Glutamatergic neuron (in vitro differentiated cells): ENCODE measurements around the gene KRTAP10-8. TPM values are rescaled to one million over a fixed set of nuclear protein-coding genes. Genes with fewer than 3 reads are reported as not detected.

Experiments used
- DNase-seq: peaks from one replicate; pipeline ENCODE4 v3.0.0; 2022
- H3K27ac Mint-ChIP-seq: one replicate; pipeline ENCODE4 v1.8.0; 2020; ENCODE audit warnings: mild to moderate bottlenecking, mixed read lengths, inconsistent platforms; ENCODE audit not compliant: unreplicated experiment
- H3K27me3 Mint-ChIP-seq: one replicate; pipeline ENCODE4 v1.8.0; 2020; ENCODE audit warnings: mild to moderate bottlenecking, moderate library complexity, mixed read lengths, inconsistent platforms; ENCODE audit not compliant: unreplicated experiment
- H3K36me3 Mint-ChIP-seq: one replicate; pipeline ENCODE4 v1.8.0; 2020; ENCODE audit warnings: mild to moderate bottlenecking, mixed read lengths, inconsistent platforms; ENCODE audit not compliant: unreplicated experiment
- H3K4me1 Mint-ChIP-seq: one replicate; pipeline ENCODE4 v1.8.0; 2020; ENCODE audit warnings: mild to moderate bottlenecking, low read depth, mixed read lengths, inconsistent platforms; ENCODE audit not compliant: unreplicated experiment
- H3K4me3 Mint-ChIP-seq: one replicate; pipeline ENCODE4 v1.8.0; 2020; ENCODE audit warnings: mild to moderate bottlenecking, mixed read lengths, inconsistent platforms; ENCODE audit not compliant: unreplicated experiment
- H3K9me3 Mint-ChIP-seq: one replicate; pipeline ENCODE4 v1.8.0; 2020; ENCODE audit warnings: mild to moderate bottlenecking, moderate library complexity, mixed read lengths, inconsistent platforms; ENCODE audit not compliant: unreplicated experiment
- long read RNA-seq: library from polyadenylated mRNA; unstranded; transcript quantifications from one replicate; pipeline ENCODE4 v2.0.0, GENCODE V29; 2020; ENCODE audit not compliant: unreplicated experiment
- total RNA-seq: library from RNA; stranded (reverse); fragmentation: NEBNext Ultra II Directional; extraction: Animal tissue kit (Norgen Biotek cat#: 25700); gene quantifications from one replicate; pipeline ENCODE4 v1.2.1, GENCODE V29; 2021; ENCODE audit not compliant: unreplicated experiment
- TF ChIP-seq, protein P1 (sequence below): fragments of 200-600 bp; sonication (generic); IDR thresholded peaks from one replicate; pipeline ENCODE4 v1.5.0; 2021; ENCODE audit not compliant: partially characterized antibody, unreplicated experiment

Gene KRTAP10-8, protein sequence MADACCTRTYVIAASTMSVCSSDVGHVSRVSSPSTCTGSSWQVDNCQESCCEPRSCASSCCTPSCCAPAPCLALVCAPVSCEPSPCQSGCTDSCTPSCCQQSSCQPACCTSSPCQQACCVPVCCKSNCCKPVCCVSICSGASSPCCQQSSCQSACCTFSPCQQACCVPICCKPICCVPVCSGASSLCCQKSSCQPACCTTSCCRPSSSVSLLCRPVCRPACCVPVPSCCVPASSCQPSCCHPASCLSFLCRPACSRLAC
- not detected for total RNA-seq
- long read RNA-seq, result 0 reads

DNA sequence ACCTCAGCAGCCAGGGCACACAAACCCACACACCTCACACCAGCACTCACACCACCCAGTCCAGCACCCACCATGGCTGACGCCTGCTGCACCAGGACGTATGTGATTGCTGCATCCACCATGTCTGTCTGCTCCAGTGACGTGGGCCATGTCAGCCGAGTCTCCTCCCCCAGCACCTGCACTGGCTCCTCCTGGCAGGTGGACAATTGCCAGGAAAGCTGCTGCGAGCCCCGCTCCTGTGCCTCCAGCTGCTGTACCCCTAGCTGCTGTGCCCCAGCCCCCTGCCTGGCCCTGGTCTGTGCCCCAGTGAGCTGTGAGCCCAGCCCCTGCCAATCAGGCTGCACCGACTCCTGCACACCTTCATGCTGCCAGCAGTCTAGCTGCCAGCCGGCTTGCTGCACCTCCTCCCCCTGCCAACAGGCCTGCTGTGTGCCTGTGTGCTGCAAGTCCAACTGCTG, at the start of gene KRTAP10-8:
Gene KRTAP10-8, plus strand, starts transcription at position 51 of the 458 bp plus-strand sequence. Its CDS starts 22 bp downstream, at position 73.
- Mint-ChIP-seq H3K4me3 (no peak within 1 kb of the TSS), H3K36me3 (peaks cover 37% of the 10 kb centered on the region), H3K4me1 (peaks cover 10% of the 10 kb centered on the region), H3K9me3 (peaks cover 12% of the 10 kb centered on the region), H3K27me3 (peaks cover 7% of the 10 kb centered on the region), H3K27ac (no peak within 1 kb of the TSS)
- TF ChIP-seq, protein P1, sequence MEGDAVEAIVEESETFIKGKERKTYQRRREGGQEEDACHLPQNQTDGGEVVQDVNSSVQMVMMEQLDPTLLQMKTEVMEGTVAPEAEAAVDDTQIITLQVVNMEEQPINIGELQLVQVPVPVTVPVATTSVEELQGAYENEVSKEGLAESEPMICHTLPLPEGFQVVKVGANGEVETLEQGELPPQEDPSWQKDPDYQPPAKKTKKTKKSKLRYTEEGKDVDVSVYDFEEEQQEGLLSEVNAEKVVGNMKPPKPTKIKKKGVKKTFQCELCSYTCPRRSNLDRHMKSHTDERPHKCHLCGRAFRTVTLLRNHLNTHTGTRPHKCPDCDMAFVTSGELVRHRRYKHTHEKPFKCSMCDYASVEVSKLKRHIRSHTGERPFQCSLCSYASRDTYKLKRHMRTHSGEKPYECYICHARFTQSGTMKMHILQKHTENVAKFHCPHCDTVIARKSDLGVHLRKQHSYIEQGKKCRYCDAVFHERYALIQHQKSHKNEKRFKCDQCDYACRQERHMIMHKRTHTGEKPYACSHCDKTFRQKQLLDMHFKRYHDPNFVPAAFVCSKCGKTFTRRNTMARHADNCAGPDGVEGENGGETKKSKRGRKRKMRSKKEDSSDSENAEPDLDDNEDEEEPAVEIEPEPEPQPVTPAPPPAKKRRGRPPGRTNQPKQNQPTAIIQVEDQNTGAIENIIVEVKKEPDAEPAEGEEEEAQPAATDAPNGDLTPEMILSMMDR, result no peak
- no peak for DNase-seq

DNA sequence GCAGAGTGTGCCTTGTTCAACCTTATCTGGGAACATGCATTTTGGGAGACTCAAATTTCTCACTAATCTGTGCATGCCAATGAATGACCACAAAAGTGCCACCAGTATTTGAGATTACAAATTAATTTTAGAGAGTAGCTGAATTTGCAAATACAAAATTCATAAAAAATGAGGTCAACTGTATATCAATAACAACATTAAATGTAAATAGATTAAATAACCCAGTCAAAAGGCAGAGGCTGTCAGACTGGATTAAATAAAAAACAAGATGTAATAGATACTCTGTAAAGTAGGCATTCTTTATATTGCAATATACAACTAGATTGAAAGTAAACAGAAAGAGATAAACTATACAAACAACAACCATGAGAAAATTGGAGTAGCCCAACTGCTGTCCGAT, 47.8 kb upstream of the KRTAP10-8 start:
- TF ChIP-seq, protein P1, result no peak
- Mint-ChIP-seq H3K9me3 (peaks cover 2% of the 10 kb centered on the region), H3K27ac (no peak overlapping the region), H3K36me3 (peaks cover 5% of the 10 kb centered on the region), H3K4me3 (no peak overlapping the region), H3K27me3 (peaks cover 4% of the 10 kb centered on the region), H3K4me1 (no peaks in the 10 kb centered on the region)
- DNase-seq, result no peak

DNA sequence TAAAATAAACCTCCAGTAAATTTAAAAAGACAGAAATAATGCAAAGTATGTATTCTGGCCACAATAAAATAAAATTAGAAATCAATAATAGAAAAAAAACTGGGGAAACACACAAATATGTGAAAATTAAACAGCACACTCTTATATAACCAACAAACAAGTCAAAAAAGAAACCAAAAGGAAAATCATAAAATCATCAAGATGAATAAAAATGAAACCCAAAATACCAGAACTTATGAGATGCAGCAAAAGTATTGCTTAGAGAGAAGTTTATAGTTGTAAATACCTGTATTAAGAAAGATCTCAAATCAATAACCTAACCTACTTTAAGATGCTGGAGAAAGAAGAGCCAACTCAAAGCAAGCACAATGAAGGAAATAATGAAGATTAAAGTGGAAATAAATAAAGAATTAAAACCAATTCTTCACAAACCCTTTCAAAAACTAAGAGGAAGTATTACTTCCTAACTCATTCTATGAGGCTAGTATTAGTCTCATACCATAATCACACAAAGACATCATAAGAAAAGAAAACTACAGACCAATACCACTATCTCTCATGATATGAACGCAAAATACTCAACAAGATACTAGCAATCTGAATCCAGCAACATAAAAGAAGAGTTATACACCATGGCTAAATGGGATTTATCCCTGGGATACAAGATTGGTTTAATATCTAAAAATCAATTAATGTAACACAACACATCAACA, 46.8 kb upstream of the KRTAP10-8 start:
- H3K27me3 Mint-ChIP-seq, result peaks cover 3% of the 10 kb centered on the region
- H3K9me3 Mint-ChIP-seq, result peaks cover under 1% of the 10 kb centered on the region
- H3K36me3 Mint-ChIP-seq, result peaks cover under 1% of the 10 kb centered on the region
- no peak overlapping the region for H3K27ac Mint-ChIP-seq
- H3K4me3 Mint-ChIP-seq, result no peak overlapping the region
- TF ChIP-seq, protein P1, result no peak
- DNase-seq, result no peak
- no peaks in the 10 kb centered on the region for H3K4me1 Mint-ChIP-seq

DNA sequence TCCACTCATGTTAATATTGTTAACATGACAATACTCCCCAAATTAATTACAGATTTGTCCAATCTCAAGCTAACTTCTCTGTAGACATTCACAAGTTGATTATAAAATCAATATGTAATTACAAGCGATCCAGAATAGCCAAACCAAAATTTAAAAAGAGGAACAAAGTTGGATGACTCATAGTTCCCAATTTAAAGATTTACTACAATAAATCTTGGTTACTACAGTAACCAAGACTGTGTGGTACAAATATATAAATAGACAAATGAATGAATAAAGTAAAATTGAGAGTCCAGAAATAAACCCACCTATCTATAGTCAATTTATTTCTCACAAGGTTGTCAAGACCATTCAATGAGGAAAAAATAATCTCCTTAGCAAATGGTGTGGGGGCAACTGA, 45.5 kb upstream of the KRTAP10-8 start:
- peaks cover 6% of the 10 kb centered on the region for H3K9me3 Mint-ChIP-seq
- TF ChIP-seq, protein P1, result no peak
- no peak overlapping the region for H3K27ac Mint-ChIP-seq
- no peak overlapping the region for H3K4me3 Mint-ChIP-seq
- H3K27me3 Mint-ChIP-seq, result peaks cover 3% of the 10 kb centered on the region
- peaks cover 2% of the 10 kb centered on the region for H3K36me3 Mint-ChIP-seq
- H3K4me1 Mint-ChIP-seq, result no peaks in the 10 kb centered on the region
- no peak for DNase-seq
